Measurements from ENCODE around the gene CMTM8.

Gene CMTM8

GRCh38 chr3:32326795-32327194 is 88.3 kb downstream of the CMTM8 start:
- Histone ChIP-seq H3K9ac (ENCODE audit: low read depth, low read length) (no peak overlapping the region), H3K27me3 (ENCODE audit: control insufficient read depth, insufficient read depth, low read length) (no peaks in the 10 kb centered on the region), H3K36me3 (ENCODE audit: control insufficient read depth, insufficient read depth, low read length) (no peaks in the 10 kb centered on the region), H3K9me3 (ENCODE audit: control insufficient read depth, insufficient read depth, low read length) (no peaks in the 10 kb centered on the region), H3K4me1 (ENCODE audit: control insufficient read depth, insufficient read depth, low read length) (peaks cover 19% of the 10 kb centered on the region), H3K4me3 (ENCODE audit: low read depth, low read length) (no peak overlapping the region)

DNA sequence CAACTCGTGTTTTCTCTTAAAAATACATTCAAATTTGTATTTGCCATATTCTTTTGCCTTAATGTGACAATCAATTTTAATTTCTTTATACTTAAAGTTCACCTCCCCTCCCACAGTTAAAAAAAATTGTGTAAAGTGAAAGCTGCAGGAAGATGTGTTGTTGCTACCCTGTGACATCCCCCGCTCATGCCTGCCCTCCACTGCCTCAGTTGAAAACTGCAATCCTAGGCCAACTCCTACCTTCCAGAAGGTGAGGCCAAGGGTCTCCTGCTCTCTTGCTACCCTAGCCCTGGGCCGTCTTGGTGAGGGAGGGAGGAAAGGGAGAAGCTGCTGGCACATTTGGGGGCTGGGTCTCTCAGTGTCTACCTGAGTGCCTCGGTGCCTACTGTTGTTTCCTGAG is 96.2 kb downstream of the CMTM8 start:
- H3K9me3 ChIP-seq (ENCODE audit: control insufficient read depth, insufficient read depth, low read length), result no peaks in the 10 kb centered on the region
- no peaks in the 10 kb centered on the region for H3K4me1 ChIP-seq (ENCODE audit: control insufficient read depth, insufficient read depth, low read length)
- H3K36me3 ChIP-seq (ENCODE audit: control insufficient read depth, insufficient read depth, low read length), result no peaks in the 10 kb centered on the region
- no peak overlapping the region for H3K4me3 ChIP-seq (ENCODE audit: low read depth, low read length)
- H3K9ac ChIP-seq (ENCODE audit: low read depth, low read length), result no peak overlapping the region
- no peaks in the 10 kb centered on the region for H3K27me3 ChIP-seq (ENCODE audit: control insufficient read depth, insufficient read depth, low read length)

DNA sequence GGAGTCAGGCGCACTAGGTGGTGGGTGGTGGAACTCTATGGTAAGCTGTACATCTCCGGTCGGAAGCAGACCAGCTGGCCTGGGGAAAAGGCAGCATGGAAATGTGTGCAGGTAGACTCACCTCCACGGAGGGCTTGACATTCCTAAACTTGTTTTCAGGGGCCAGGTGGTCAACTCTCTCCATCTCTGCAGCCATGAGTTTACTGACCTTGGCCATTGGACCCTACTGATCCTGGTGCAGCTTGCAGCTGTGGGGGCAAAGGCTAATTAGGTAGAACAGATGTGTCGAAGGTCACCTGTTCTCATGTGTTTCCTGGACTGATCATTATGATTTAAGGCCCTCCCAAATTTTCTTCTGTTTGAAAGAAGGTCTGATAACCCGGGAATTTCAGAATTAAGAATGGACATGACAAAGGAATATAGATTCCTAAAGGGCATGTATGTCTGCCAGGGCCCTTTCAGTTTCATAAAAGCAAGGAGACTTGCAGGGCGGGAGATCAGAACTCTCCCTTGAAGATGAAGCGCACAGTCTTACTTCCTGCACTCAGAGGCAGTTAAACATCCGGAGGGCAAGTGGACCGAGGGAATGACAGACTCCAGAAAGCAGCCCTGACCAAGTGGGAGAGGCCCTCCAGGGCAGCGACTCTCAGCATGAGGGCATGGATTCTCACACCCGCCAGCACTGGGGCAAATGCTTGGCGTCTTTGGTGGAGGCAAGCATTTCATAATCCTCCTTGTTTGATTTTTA is 97.1 kb downstream of the CMTM8 start:
- Histone ChIP-seq H3K9me3 (ENCODE audit: control insufficient read depth, insufficient read depth, low read length) (no peaks in the 10 kb centered on the region), H3K36me3 (ENCODE audit: control insufficient read depth, insufficient read depth, low read length) (no peaks in the 10 kb centered on the region), H3K4me1 (ENCODE audit: control insufficient read depth, insufficient read depth, low read length) (no peaks in the 10 kb centered on the region), H3K4me3 (ENCODE audit: low read depth, low read length) (no peak overlapping the region), H3K9ac (ENCODE audit: low read depth, low read length) (no peak overlapping the region), H3K27me3 (ENCODE audit: control insufficient read depth, insufficient read depth, low read length) (no peaks in the 10 kb centered on the region)

- no peaks in the 10 kb centered on the region for H3K36me3 ChIP-seq (ENCODE audit: control insufficient read depth, insufficient read depth, low read length)
- no peaks in the 10 kb centered on the region for H3K4me1 ChIP-seq (ENCODE audit: control insufficient read depth, insufficient read depth, low read length)
- no peak overlapping the region for H3K9ac ChIP-seq (ENCODE audit: low read depth, low read length)
- H3K9me3 ChIP-seq (ENCODE audit: control insufficient read depth, insufficient read depth, low read length), result no peaks in the 10 kb centered on the region
- H3K4me3 ChIP-seq (ENCODE audit: low read depth, low read length), result no peak overlapping the region
- no peaks in the 10 kb centered on the region for H3K27me3 ChIP-seq (ENCODE audit: control insufficient read depth, insufficient read depth, low read length)
These were observed 97.6 kb downstream of the CMTM8 start for GRCh38 chr3:32336113-32336498.

- Histone ChIP-seq H3K36me3 (ENCODE audit: control insufficient read depth, insufficient read depth, low read length) (no peaks in the 10 kb centered on the region), H3K4me3 (ENCODE audit: low read depth, low read length) (no peak overlapping the region), H3K9me3 (ENCODE audit: control insufficient read depth, insufficient read depth, low read length) (no peaks in the 10 kb centered on the region), H3K9ac (ENCODE audit: low read depth, low read length) (no peak overlapping the region), H3K27me3 (ENCODE audit: control insufficient read depth, insufficient read depth, low read length) (no peaks in the 10 kb centered on the region), H3K4me1 (ENCODE audit: control insufficient read depth, insufficient read depth, low read length) (no peaks in the 10 kb centered on the region)
These were observed 99.0 kb downstream of the CMTM8 start for GRCh38 chr3:32337505-32337904.

DNA sequence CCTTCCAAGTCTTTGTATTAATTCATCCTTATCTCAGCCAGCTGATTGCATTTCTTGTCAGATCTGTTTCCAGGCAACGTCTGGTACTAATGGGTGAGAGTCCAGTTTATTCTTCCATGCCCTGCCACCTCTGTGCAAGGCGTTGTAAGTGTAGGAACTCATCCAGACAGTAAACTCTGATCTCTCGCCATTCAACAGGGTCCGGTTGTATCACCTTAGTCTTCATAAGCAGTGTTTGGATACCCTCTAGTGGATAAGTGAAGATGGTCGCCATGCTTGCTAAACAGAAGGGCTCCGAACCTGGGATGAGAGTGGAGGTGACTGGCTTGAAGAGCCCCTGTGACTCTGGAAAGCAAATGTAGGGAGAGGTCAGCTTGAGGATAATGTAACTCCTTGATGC is 101.6 kb downstream of the CMTM8 start:
- Histone ChIP-seq H3K36me3 (ENCODE audit: control insufficient read depth, insufficient read depth, low read length) (no peaks in the 10 kb centered on the region), H3K4me3 (ENCODE audit: low read depth, low read length) (no peak overlapping the region), H3K9me3 (ENCODE audit: control insufficient read depth, insufficient read depth, low read length) (no peaks in the 10 kb centered on the region), H3K27me3 (ENCODE audit: control insufficient read depth, insufficient read depth, low read length) (no peaks in the 10 kb centered on the region), H3K9ac (ENCODE audit: low read depth, low read length) (no peak overlapping the region), H3K4me1 (ENCODE audit: control insufficient read depth, insufficient read depth, low read length) (no peaks in the 10 kb centered on the region)

DNA sequence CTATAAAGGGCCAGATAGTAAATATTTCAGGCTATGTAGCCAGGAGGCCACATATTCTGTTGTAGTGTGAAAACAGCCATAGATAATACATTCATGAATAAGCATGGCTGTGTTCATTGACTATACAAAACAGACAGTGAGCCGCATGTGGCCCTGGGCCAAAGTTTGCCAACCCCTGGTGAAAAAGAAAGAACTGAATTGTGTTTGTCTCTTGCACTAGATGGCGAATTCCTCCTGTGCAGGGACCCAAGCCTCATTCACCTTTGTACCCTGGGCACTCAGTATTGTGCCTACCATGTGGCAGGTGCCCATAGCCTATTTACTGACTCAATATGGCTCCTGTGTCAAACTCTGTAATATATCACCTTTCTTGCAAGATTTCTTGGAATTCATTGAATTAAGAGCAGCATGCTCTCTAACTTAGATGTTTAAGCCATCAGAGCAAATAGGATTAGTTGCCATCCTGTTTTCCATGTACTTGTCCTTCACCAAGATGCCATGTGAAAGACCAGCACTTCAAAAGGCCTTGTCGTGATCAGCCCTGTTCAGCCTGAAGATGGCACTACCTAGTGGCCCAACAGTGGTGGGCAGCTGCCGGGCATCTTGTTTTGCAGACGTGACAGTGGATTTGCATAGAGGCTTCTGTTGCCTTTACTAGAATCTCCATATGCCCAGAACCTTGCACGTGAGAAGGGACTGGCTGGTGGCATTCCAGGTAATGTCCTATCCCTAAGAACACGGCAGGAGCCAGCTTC is 102.3 kb downstream of the CMTM8 start:
- Histone ChIP-seq H3K36me3 (ENCODE audit: control insufficient read depth, insufficient read depth, low read length) (no peaks in the 10 kb centered on the region), H3K9ac (ENCODE audit: low read depth, low read length) (no peak overlapping the region), H3K27me3 (ENCODE audit: control insufficient read depth, insufficient read depth, low read length) (no peaks in the 10 kb centered on the region), H3K4me3 (ENCODE audit: low read depth, low read length) (no peak overlapping the region), H3K4me1 (ENCODE audit: control insufficient read depth, insufficient read depth, low read length) (no peaks in the 10 kb centered on the region), H3K9me3 (ENCODE audit: control insufficient read depth, insufficient read depth, low read length) (no peaks in the 10 kb centered on the region)

DNA sequence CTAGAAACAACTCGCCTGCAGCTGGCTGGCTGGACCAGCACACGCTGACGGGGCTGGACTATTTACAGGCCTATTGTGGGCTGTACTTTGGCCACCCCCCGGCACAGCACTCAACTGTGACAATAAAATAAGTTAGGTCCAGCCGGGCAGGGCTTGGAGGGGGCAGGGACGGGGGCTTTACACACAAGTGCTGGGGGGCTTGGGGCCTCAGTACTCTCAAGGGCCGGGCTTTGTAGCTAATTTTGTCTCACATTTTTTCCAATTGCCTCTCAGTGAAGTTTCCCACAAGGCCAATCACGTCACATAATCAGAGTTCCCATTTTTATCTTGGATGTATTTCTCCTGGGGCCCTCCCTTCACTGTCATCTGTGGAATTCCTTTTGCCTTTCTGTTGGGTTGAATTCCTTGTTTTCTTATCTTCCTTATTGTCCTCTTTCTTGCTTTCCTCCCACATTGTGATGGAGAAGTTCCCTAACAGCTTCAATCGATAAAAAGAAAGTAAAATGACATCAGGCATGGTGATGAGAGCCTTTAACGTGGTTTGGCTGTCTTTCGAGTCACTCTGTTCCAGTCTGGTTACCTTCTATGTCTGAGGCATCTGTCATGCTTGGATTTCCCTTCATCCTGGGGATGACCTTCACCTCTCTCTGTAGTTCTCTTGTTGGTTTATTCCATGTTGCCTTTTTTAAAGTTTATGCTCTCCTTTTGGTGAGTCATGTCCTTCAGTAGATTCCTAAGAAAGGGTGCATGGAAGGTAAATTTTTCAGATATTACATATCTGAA is 109.1 kb downstream of the CMTM8 start:
- Histone ChIP-seq H3K27me3 (ENCODE audit: control insufficient read depth, insufficient read depth, low read length) (no peaks in the 10 kb centered on the region), H3K4me1 (ENCODE audit: control insufficient read depth, insufficient read depth, low read length) (peaks cover 13% of the 10 kb centered on the region), H3K9me3 (ENCODE audit: control insufficient read depth, insufficient read depth, low read length) (no peaks in the 10 kb centered on the region), H3K4me3 (ENCODE audit: low read depth, low read length) (no peak overlapping the region), H3K9ac (ENCODE audit: low read depth, low read length) (no peak overlapping the region), H3K36me3 (ENCODE audit: control insufficient read depth, insufficient read depth, low read length) (no peaks in the 10 kb centered on the region)

DNA sequence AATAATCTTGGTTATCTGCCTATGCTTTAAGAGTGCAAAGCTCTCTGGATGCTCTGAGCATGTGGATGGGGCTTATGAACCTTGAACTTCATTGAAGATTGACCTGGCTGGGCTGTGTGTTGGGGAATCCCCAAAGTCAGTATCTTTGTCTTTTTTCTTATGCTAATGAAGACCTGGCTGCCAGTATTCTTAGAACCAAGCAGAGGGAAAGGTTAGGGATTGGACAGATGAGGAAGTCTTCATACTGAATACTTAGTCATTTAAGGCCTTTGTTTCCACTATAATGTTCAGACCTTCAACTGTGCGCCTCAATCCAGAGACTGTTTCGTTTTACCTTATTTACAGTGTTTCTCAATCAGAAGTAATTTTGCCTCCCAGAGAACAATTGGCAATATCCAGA is 110.7 kb downstream of the CMTM8 start:
- Histone ChIP-seq H3K36me3 (ENCODE audit: control insufficient read depth, insufficient read depth, low read length) (no peaks in the 10 kb centered on the region), H3K4me1 (ENCODE audit: control insufficient read depth, insufficient read depth, low read length) (peaks cover 13% of the 10 kb centered on the region), H3K9ac (ENCODE audit: low read depth, low read length) (no peak overlapping the region), H3K4me3 (ENCODE audit: low read depth, low read length) (no peak overlapping the region), H3K9me3 (ENCODE audit: control insufficient read depth, insufficient read depth, low read length) (no peaks in the 10 kb centered on the region), H3K27me3 (ENCODE audit: control insufficient read depth, insufficient read depth, low read length) (no peaks in the 10 kb centered on the region)

- H3K4me1 ChIP-seq (ENCODE audit: control insufficient read depth, insufficient read depth, low read length), result peaks cover 10% of the 10 kb centered on the region
- no peaks in the 10 kb centered on the region for H3K9me3 ChIP-seq (ENCODE audit: control insufficient read depth, insufficient read depth, low read length)
- no peak overlapping the region for H3K4me3 ChIP-seq (ENCODE audit: low read depth, low read length)
- no peaks in the 10 kb centered on the region for H3K27me3 ChIP-seq (ENCODE audit: control insufficient read depth, insufficient read depth, low read length)
- H3K9ac ChIP-seq (ENCODE audit: low read depth, low read length), result no peak overlapping the region
- H3K36me3 ChIP-seq (ENCODE audit: control insufficient read depth, insufficient read depth, low read length), result no peaks in the 10 kb centered on the region
These were observed 114.1 kb downstream of the CMTM8 start for GRCh38 chr3:32352563-32352962.

DNA sequence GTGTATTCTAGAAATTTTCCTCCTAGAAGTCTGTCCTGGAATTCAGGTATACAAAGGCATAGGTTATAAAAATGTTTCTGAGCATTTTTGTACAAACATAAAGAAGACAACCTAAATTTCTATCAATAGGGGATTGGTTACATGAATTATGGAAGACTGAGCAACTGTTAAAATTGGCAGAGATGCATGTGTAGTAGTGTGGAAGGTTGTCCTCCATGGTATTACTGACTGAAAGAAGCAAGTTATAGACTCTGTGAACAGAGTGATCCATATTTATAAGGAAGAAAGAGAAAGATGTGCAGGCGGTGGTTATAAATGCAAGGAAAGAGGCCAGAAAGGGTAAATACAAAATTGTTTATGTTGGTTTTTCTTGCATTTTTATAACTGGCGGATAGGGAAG is 114.9 kb downstream of the CMTM8 start:
- no peak overlapping the region for H3K9ac ChIP-seq (ENCODE audit: low read depth, low read length)
- no peak overlapping the region for H3K4me3 ChIP-seq (ENCODE audit: low read depth, low read length)
- peaks cover 7% of the 10 kb centered on the region for H3K4me1 ChIP-seq (ENCODE audit: control insufficient read depth, insufficient read depth, low read length)
- H3K9me3 ChIP-seq (ENCODE audit: control insufficient read depth, insufficient read depth, low read length), result no peaks in the 10 kb centered on the region
- H3K27me3 ChIP-seq (ENCODE audit: control insufficient read depth, insufficient read depth, low read length), result no peaks in the 10 kb centered on the region
- H3K36me3 ChIP-seq (ENCODE audit: control insufficient read depth, insufficient read depth, low read length), result no peaks in the 10 kb centered on the region
